HG02642 (cell line): Measurements from ENCODE around the gene PLCB2.

Experiments used
- ATAC-seq: cut with Tn5 transposase; IDR thresholded peaks from one replicate; pipeline ENCODE4 v1.9.1; 2021; ENCODE audit warnings: mild to moderate bottlenecking; ENCODE audit not compliant: unreplicated experiment, poor library complexity

The PLCB2 gene

DNA sequence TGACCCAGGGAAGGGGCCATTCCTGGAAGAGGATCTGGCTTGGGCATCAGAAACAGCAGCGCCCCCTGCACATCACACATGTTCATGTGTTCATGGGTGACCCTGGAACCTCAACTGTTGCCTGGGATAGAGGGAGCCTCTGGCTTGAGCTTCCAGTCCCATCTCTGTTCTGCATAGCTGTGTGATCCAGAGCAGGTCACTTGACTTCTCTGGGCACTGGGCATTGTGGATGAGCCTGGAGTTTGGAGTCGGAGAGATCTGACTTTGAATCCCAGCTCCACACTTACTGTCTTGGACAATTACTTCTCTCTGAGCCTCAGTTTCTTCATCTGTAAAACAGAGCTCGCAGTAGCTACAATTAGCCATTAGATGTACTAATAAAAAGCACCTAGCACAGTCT lies 53.3 kb downstream of the PLCB2 start:
- ATAC-seq, result no peak

DNA sequence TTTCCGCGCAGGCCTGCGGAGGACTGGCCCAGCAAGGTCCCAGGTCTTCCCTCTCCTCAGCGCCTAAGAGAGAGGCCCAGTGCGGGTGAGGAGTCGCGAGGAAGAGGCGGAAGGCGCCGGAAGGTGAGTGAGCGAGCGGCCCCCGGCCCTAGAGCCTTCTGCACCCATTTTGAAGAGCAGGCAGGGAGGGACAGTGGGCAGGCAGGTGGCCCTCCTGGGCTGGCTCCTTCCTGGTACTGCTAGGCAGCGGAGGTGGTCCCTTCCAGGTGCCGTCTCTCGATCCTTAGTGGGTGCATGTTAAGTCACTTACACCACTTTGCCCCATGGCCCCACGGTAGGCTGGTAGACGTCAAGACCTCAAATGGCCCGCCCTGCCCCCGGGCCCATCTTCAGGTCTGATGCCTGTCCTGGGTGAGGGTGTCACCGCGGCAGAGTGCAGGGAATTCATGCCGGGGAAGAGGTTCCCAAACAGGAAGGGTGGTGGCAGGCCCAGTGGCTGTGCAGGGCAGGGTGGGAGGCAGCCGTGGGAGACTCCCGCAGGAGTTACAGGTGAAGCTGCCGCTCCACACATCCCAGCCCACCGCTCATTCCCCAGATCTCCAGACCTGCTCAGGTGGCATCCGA lies 54.5 kb downstream of the PLCB2 start:
- no peak for ATAC-seq

DNA sequence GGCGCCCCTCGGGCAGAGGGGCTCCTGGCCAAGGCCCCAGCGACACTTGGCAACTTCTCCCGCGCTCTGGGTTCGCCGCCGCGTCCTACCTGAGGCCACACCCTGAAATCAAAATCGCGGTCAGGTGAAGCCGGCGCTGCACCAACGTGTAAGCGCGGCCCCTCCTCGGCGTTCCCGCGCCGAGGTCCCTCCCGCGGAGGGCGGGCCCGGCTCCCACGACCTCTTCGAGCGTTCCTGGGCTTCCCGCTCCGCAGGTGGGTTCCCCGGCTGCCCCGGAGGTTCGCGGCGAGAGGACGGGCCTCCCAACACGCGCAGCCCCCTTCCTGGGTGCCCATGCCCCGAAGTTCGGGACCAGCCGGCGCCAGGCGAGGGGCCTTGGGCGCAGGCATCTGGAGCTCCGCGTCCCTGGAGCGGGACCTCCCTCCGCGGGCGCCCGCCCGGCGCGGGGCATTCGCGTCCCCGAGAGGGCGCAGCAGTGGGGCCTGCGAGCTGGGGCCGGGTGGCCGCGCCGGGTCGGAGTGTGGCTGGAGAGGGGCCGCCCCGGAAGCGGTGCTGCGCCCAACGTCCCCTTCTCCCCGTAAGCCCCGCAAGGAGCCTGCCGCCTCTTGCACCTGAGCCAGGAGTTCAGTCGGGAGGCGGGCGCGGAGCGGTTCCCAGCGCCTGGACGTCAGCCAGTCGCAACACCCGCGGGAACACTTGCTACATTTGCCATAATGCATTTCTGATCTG lies 55.1 kb downstream of the PLCB2 start:
- ATAC-seq, result no peak

DNA sequence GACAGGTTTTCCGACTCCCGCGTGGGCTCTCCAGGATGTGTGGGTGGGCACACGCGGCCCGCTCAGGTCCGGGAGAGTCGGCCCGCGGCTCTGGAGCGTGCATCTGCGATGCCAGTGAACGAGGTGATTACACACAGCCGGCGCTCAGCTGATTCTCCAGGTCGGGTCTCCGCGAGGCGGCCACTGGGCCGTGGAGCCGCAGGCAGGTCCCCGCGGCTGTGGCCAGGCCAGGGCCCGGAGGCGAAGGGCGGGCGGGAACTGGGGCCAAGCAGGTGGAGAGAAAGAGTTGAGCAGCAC lies 55.6 kb downstream of the PLCB2 start:
- no peak for ATAC-seq

DNA sequence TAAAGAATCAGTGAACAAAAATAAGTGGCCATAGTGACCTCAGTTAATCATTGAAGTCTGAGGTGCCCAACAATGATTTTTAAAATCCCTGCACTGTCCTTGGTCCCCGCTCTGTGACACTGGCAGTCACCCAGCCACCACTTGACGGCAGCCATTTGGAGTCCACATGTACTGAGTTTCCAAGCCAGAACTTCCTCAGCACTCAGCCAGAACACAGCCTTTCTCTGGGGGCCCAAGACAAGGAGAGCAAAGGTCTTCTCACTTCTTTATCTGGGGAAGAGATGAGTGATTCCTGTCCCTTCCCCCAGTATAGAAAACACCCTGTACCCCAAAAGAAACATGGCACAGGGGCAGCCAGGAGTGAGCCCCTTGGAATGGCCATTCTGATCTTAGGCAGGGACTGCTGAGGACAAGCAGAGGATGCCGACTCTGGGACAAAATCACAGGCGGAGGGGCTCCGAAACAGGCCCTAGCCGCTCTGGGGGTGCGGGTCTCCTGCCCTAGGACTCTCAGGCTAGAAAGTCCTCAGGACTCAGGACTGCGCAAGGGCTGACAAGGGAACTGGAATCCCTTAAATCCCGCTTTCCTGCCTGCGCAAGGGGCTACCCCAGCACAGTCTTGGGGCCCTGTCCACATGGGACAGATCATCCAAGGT lies 56.1 kb downstream of the PLCB2 start:
- no peak for ATAC-seq

DNA sequence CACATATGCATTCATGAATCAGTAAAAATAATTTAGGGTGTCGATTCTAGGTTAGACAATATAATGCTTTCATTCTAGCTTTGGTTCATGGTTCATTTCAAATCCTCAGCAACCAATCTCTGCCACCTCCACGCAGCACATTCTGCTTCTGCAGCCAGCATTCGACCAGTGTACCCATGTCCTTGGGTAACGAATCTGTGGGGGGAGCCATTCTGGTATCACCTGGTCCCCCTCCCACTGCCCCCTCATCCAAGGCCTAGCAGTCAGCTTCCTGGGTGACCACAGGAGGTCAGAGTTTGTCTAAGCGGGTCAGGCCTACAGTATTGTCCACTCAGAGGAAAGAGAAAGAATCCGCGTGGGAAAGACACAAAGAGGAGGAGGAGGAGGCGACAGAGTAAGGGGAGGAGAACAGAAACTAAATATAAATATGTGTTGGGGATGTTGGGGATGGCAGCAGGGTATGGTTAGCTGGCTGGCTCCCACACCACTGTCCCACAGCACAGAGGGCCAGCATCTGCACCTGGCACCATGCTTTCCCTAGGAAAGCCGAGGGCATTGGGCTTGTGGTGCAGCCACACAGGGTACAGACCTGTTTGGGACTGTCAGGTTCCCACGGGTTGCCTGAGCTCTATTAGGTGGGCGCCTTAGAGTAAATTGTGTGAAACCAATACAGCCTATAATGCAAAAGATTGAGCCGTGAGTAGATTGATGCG lies 56.8 kb downstream of the PLCB2 start:
- ATAC-seq, result no peak

DNA sequence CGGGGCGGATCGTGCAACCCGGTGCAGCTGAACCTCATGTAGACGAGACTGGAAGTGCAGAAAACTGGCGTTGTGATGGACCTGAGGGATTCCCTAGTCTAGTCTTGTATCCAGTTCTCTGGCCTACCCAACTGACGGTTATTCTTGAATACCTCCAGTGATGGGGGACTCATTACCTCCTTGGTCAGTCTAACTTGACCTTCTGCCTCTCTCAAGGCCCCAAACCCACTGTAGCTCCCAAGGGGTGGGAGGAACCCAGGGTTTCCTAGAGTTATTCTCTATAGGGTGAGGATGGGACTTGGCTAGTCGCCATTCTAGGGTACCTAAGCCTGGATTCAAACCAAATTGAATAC lies 57.5 kb downstream of the PLCB2 start:
- ATAC-seq, result no peak

DNA sequence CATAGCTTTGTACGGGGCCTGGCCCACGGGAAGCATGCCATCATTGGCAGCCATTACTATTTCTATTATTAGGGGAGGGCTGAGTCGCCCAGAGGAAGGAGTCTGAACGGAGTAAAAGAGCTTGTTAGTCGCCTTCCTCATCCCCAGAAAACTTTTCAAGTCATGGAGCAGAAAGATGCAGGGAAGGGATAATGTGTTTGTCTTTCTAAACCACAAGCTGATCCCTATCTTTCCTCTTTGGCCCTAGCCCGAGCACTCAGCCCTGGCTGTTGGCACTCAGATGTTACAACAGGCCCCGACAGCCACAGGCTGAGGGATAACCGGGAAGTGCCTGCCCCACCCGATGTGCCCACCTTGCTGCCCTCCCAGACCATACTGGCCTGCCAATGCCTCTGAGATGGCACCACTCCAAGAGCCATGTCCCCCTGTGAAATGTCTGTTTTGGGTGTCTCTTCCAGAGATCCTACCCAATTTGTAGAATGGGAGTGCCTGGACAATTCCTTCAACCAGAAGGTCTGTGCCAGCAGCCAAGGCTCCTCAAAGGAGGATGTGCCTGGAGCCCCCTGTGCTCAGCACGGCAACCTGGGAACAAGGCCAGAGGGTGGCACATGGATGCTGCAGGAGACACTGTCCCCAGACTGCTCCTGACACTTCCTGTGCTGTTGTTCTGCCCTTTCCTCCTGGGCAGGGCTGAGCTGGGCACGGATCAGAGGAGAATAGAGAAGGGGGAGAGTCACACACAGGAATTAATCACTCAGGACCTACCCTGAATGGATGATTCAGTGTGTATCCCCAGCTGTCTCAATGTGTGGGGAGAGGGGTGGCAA lies 58.0 kb downstream of the PLCB2 start:
- no peak for ATAC-seq

DNA sequence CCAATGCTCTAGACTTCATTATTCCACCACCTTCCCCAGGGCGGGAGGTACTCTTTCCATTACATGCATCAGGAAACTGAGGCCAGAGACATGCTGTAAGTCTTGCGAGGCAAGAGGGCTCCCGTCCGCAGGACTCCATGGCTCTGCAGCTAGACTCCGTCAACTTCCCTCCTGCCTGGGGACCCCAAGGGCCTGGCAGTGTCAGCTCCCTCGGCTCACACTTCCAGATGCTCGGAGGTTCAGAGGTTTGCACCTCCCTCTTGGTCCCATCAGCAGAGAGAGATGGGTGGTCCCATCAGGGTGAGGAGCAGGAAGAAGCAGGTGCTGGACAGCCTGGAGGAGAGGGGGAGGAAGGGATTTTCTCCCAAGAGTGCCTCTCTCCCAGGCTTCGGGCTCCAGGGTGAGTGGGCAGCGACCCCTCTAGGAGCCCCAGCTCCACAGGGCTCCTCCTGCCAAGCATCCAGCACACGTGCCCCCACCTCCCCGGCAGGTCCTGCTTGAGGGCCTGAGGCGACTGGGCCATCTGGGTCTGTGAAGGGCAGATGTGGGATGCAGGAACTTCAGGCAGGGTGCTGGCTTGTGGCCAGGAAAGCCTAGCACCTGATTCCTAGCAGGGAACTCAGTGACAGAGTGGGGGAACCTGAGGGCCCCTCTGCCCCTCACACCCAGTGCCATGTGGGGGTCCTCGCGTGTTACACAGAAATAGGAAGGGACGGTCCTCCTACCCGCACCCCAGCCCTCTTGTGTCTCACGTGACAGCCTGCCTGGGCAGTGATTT lies 59.5 kb downstream of the PLCB2 start:
- no peak for ATAC-seq

DNA sequence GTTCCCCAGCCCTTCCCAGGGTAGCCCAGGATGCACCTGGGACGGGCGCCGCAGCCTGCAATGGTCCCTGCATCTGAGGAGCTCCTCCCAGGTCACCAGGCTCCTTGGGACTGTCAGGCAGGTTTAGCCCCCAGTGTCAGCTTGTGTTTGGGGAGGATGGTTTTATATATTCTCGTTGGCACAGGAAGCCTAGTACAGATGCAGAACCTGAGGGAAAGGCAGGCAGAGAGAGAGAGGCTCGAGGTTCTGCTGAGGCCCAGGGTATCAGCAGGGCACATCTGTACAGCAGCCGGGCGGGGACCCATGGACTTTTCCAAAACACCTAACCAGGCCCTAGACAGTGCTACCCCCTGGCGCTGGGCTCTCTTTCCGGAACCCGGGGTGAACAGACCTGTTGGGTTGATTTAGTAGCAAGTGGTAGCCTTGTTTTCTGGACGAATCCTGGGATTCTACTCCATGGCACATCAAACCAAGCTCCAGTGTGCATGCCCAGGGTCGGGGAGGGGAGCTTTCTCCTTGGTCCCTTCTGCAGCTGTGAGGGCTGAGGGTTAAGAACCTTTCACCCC lies 60.2 kb downstream of the PLCB2 start:
- no peak for ATAC-seq

DNA sequence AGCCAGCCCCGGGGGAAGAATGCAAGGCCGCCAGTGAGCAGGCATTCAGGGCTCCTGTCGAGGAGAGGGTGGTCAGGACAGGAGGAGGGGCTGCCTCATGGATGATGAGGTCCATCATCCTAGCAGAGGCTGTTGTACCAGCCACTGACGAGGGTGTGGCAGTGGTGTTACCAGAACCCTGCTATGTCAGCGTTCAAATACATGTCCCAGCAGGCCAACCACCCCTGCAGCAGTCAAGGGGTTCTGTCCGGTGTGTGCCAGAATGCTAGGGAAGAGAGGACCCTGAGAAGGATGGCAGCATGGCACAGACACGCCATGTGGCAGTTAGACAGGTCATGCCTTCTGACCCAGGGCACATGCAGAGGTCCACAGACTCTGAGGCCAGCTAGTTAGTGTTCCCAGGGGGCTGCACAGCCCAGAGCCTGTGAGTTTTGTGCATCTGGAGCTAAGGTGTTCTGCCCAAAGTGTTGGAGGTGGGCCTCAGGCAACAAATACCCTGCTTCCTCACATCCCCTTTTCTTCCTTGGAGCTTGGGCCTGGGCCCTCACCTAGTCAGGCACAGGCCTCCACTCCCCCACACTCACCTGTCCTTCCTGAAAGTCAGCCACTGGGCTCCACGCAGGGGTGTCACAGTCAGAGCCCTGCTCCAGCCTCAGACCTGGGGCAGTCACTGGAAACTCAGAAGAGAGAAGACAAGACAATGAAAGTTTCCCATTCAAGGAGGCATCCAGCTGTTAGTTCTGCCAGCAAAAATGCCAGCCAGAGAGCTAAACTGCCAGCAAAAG lies 61.0 kb downstream of the PLCB2 start:
- no peak for ATAC-seq

DNA sequence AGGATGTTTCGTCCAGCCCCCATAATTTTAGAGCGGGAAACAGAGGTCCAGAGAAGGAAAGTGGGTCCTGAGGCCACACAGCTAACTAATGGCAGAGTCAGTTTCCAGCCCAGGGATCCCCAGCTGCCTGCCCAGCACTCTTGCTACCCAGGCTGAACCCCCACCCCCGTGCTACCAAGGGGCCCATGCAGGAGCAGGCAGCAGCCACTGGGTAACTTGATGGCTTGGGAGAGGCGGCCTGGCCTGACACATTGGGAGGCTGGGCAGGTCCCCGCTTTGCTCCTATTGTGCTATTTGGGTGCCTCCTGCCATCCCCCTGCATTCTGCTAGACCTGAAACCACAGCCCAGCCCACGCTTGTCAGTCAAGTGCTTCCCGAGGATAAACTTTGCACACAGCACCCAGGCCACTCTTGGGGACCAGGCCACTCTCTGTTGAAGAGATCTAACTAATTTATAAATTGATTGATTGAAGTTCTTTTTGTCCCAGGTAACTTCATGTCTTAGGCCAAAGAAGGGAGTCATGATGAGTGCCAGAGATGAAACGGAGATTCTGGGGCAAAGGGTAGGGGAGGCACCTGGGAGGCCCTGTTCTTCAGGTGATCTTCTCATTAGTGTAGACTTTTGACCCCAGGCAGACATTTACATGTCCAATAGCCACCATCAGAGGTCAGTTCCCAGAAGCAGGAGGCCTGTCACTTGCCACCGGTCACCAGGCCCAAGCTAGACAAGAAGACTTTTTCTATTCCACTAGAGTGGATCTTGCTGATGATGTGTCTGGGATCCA lies 61.9 kb downstream of the PLCB2 start:
- no peak for ATAC-seq

DNA sequence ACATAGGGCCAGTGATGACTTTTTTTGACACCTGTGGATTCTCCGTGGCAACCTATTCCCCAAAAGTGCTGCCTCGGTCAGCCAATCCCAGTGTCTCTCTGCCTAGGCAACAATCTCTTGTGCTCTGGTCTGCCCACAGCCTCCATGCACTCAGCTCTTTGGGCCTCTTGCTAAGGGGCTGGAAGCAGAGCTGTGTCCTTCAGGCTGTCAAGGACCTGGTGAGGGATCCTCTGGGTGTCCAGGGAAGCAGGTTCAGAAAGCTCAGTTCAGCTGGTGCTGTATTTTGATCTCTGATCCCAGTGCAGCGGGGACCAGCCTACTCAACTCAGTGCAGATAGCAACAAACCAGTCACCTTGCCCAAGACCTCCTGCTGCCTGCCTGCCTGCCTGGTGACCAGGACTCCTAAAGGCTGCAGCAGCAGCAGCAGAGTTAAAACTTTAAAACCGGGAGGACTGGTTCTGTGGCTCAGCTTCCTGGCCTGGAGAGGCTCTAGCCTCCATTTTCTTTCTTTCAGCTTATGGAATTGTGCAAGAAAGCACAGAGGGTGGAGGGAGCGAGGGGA lies 62.7 kb downstream of the PLCB2 start:
- no peak for ATAC-seq

DNA sequence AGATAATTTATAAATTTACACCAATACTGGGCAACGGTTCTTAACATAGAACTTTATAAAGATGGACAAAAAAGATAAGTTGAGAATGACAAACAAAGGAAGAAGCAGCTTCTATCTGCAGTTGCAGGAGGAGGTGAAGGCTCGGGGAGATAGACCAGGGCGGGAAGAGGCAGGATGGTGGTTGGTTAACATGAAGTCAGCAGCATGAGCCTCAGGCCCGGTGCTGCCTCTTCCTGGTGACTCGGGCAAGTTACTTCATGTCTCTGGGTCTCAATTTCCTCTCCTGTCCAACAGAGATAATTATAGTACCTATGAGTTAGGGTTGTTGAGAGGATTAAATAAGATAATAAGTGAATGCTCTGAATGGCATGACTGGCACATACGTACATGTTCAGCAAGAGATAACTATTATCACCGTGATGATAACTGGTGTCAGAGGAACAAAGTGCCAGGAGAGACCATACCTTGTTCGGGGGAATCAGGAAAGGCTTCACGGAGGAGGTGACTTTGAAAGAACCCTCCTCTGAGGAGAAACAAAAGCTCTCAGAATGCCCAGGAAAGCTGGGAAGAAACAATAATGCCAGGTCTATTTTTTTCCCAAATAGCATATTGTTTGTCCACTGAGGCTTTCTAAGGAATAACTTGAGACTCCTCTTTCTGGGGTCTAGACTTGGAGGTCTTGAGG lies 64.5 kb downstream of the PLCB2 start:
- no peak for ATAC-seq

DNA sequence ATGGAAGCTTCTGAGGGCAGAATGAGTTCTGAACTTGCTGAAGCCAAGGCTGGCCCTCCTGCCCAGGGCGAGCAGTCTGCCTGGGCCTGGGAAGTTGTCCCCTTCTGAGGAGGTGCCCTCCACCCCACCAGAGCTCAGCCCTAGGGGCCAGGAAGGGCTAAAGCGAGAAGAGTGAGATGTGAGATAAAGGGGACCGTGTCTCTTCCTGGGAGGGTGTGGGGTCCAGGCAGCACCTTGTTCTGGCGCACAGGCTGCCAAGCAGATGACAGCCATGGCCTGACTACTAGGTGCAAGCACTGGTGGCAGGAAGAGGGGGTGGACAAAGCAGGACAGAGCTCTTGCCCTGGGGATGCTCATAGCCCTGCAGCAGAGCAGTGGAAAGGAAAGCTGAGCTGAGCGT lies 65.1 kb downstream of the PLCB2 start:
- no peak for ATAC-seq

DNA sequence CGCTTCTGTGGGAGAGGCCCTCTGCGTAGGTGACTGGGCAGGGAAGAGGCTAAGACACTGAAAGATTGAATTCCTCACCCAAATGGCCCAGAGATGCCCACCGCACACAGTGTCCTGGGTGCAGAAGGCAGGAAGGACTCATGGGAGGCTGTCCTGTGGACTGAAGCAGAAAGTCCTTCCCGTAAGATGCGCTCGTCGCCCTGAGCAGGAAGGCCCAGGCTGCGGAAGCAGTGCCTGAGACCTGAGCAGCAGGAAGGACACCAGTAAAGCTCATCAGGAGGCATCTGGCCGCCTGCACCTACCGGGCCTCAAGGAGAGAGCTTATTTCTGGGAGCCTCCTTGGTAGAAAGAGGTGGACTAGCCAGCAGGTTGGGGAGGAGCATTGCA lies 65.5 kb downstream of the PLCB2 start:
- no peak for ATAC-seq
